Measurements from ENCODE around the gene FARSA. TPM values are rescaled to one million over a fixed set of nuclear protein-coding genes. Genes with fewer than 3 reads are reported as not detected.

FARSA gene
- total and polyA plus RNA-seq, 2 of the 13 experiments (the other 11 are each of a cell fraction or from before 2014, with no cell fraction given) = 25.9 to 72.0 TPM

DNA sequence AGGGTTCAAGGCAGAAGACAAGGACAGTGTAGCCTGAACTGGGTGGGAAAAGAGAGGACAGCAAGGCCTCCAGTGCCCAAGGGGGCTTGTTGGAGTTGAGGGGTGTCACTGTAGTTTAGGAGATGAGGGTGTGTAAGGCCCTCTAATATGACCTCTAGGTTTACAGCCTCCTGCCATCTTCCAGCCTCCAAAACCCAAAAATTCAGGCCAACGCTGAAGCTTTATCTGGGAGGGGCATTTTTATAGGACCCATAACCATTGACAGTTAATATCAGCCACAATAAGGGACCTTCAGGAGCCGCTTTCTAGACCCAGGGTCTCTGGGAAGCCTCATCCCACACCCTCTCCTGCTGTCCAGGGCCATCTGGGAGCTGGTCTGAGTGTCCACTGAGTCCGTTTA is 49.3 kb downstream of the FARSA start (continued):
- TF ChIP-seq MYNN (CRISPR knock-in tag; IDR thresholded peaks at IDR 0.05; ENCODE audit: low read depth) (no peak), HCFC1 (IDR thresholded peaks at IDR 0.05; ENCODE audit: low read depth, low read length) (no peak), MEF2D (CRISPR knock-in tag; IDR thresholded peaks at IDR 0.05) (no peak), KLF16 (CRISPR knock-in tag; IDR thresholded peaks at IDR 0.05) (no peak), ZNF629 (CRISPR knock-in tag; conservative IDR thresholded peaks at IDR 0.05) (no peak), ZNF234 (CRISPR knock-in tag; conservative IDR thresholded peaks at IDR 0.05) (no peak), FOXK1 (CRISPR knock-in tag; IDR thresholded peaks at IDR 0.05; ENCODE audit: borderline replicate concordance, low read depth) (no peak)

GRCh38 chr19:12882589-12882988 is 50.9 kb downstream of the FARSA start:
- H4K20me1 ChIP-seq (ENCODE audit: insufficient read depth, low read length) = no peaks in the 10 kb centered on the region
- no peak overlapping the region for H3K9ac ChIP-seq (ENCODE audit: insufficient read depth, low read depth, low read length)
- H3K79me2 ChIP-seq (ENCODE audit: insufficient read depth, low read length) = no peaks in the 10 kb centered on the region
- in situ Hi-C loops (cut with HindIII; ENCODE audit: extremely low pct_ligation_motif_present, low pct_unique_long_range_greater_than_20kb) (no loop called here), intact Hi-C loops (cut with micrococcal nuclease; ENCODE audit: unreplicated experiment) (no loop called here)
- H3K27me3 ChIP-seq (ENCODE audit: control insufficient read depth in 1 of 2, insufficient read depth in 2 of 2, low read length in 2 of 2) = peaks cover 0 to 16% of the 10 kb centered on the region in 2 experiments; a peak in 2 of 5 replicates
- peak; percentile 51; the same call in 1 of the 2 replicates for TF ChIP-seq ZNF121 (CRISPR knock-in tag; IDR thresholded peaks at IDR 0.05)
- TF ChIP-seq ZNF772 (CRISPR knock-in tag; IDR thresholded peaks at IDR 0.05) = no peak
- TF ChIP-seq, protein P1, sequence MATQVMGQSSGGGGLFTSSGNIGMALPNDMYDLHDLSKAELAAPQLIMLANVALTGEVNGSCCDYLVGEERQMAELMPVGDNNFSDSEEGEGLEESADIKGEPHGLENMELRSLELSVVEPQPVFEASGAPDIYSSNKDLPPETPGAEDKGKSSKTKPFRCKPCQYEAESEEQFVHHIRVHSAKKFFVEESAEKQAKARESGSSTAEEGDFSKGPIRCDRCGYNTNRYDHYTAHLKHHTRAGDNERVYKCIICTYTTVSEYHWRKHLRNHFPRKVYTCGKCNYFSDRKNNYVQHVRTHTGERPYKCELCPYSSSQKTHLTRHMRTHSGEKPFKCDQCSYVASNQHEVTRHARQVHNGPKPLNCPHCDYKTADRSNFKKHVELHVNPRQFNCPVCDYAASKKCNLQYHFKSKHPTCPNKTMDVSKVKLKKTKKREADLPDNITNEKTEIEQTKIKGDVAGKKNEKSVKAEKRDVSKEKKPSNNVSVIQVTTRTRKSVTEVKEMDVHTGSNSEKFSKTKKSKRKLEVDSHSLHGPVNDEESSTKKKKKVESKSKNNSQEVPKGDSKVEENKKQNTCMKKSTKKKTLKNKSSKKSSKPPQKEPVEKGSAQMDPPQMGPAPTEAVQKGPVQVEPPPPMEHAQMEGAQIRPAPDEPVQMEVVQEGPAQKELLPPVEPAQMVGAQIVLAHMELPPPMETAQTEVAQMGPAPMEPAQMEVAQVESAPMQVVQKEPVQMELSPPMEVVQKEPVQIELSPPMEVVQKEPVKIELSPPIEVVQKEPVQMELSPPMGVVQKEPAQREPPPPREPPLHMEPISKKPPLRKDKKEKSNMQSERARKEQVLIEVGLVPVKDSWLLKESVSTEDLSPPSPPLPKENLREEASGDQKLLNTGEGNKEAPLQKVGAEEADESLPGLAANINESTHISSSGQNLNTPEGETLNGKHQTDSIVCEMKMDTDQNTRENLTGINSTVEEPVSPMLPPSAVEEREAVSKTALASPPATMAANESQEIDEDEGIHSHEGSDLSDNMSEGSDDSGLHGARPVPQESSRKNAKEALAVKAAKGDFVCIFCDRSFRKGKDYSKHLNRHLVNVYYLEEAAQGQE (IDR thresholded peaks at IDR 0.05; ENCODE audit: borderline replicate concordance in 1 of 2, low read depth in 1 of 2, low read length in 2 of 2) = no peak
- H3K27ac ChIP-seq (ENCODE audit: extremely low read length, insufficient read depth, low read length) = no peak overlapping the region
- no TSS peak for BruUV-seq (replicated peaks)
- peaks cover 13% of the 10 kb centered on the region for H3K9me3 ChIP-seq (ENCODE audit: low read length)
- H3K4me2 ChIP-seq (ENCODE audit: low read depth, low read length) = no peak overlapping the region
- CTCF ChIA-PET (ENCODE audit: low intra/inter-chr PET ratio, low total read pairs) = interaction anchor here (1.1 kb wide), 1 partner anchor 83 kb away, joined by 3 read pairs; no protein-coding TSS in a partner anchor
- 26% methylated on average over 3 of the region's 3 CpGs for WGBS (ENCODE audit: low lambda C conversion rate)
- peaks cover 34% of the 10 kb centered on the region for H3K4me1 ChIP-seq (ENCODE audit: insufficient read depth, low read length)
- no peak for ATAC-seq
- no peak overlapping the region for H2AFZ ChIP-seq (ENCODE audit: low read length)
- FAIRE-seq = no peak
- POLR2A ChIA-PET = interaction anchor here (2.1 kb wide), 1 partner anchor 31 kb away, joined by 9 read pairs; no protein-coding TSS in a partner anchor
- no peak for DNase-seq (ENCODE audit: low spot score)
- H3K4me3 ChIP-seq (replicated peaks in 1 of 3; ENCODE audit: insufficient read depth in 1 of 3, low read depth in 2 of 3, low read length in 3 of 3) = no peak overlapping the region
- no peaks in the 10 kb centered on the region for H3K36me3 ChIP-seq (replicated peaks in 1 of 2; ENCODE audit: control insufficient read depth in 1 of 2, insufficient read depth in 2 of 2, low read length in 2 of 2)

All from HepG2 (cell line).